GM23338 (cell line): ENCODE measurements around the gene PACSIN3. TPM values are rescaled to one million over a fixed set of nuclear protein-coding genes. Genes with fewer than 3 reads are reported as not detected.

ENCODE experiments used
- NANOG ChIP-seq: IDR thresholded peaks from 2 replicates; pipeline ENCODE4 v1.6.1; 2016; ENCODE audit warnings: antibody characterized with exemption, borderline replicate concordance
- POLR2AphosphoS5 ChIP-seq: IDR thresholded peaks from 2 replicates; pipeline ENCODE4 v1.6.1; 2016; ENCODE audit warnings: antibody characterized with exemption, low read depth
- ZNF331 ChIP-seq: fragments of 250-450 bp; sonication (Bioruptor Pico); IDR thresholded peaks from 2 replicates; pipeline ENCODE4 v1.5.0; 2020; ENCODE audit warnings: low read depth, mild to moderate bottlenecking, moderate library complexity
- polyA plus RNA-seq: library from polyadenylated mRNA; unstranded; fragments of >200 nt; fragmentation: Nextera tagmentation; extraction: Ambion mirVana; gene quantifications from 2 replicates; pipeline ENCODE4 v1.2.1, GENCODE V29; 2016
- total RNA-seq: library from RNA; depleted of rRNA; stranded (reverse); fragments of >200 nt; shearing (Covaris generic); gene quantifications from 2 replicates; pipeline ENCODE4 v1.2.3, GENCODE V29; 2014
- TF ChIP-seq, protein P1 (sequence below): fragments of 250-450 bp; sonication (Bioruptor Pico); IDR thresholded peaks from 2 replicates; pipeline ENCODE4 v1.5.0; 2020; ENCODE audit warnings: mild to moderate bottlenecking, moderate library complexity
- TF ChIP-seq, protein P2 (sequence below), 2 experiments: fragments of 200-600 bp in 1 of 2; sonication (generic) in 1 of 2; conservative IDR thresholded peaks; 2 replicates each; pipeline versions ENCODE4 v1.5.1 to v1.6.1; 2016 to 2017; ENCODE audit warnings: antibody characterized with exemption in 2 of 2, low read depth in 2 of 2, mild to moderate bottlenecking in 2 of 2, moderate library complexity in 1 of 2

Gene PACSIN3
- total and polyA plus RNA-seq, 2 experiments from 2014 or later: 39.6 to 72.1 TPM

DNA sequence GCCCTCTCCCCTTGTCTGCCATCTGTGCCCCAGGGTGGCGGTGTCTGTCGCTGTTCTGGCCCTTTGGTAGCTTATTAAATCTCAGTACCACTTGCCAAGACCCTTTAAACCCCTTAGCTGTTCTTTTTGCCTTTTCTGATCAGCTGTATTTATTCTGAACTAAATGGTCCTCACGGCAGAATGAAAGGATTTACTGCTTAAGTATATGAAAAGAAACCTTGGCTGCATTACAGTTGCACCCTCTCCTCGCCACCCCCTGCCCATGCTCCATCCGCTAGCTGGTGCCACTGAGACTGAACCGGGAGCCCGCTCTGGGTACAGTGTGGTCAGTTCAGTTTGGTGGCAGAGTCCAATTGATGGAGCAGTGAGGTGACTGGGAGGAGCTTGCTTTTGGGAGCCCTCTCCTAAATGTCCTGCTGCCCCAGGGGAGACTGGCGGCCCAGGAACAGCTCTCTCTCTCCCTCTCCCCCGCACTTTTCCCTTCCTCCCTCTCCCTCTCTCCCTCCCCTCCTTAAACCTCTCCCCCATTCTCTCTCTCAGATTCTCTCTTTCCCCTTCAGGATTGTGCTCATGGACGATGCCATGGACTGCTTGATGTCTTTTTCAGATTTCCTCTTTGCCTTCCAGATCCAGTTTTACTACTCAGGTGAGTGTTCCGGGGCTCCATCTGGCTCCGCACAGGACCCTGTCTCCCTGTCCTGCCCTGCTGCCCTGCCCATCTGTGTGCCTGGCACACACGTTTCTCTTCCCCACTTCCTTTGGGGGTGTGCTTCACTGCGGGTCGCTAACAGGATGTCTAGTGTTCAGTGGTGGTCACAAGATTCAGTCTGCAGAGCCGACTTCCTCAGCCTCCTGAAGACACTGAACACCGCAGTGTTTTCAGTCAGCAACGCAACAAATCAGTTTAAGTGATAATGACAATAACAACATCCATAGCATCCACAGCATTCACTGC, 31.3 kb downstream of the PACSIN3 start (continued):
- TF ChIP-seq, protein P1, sequence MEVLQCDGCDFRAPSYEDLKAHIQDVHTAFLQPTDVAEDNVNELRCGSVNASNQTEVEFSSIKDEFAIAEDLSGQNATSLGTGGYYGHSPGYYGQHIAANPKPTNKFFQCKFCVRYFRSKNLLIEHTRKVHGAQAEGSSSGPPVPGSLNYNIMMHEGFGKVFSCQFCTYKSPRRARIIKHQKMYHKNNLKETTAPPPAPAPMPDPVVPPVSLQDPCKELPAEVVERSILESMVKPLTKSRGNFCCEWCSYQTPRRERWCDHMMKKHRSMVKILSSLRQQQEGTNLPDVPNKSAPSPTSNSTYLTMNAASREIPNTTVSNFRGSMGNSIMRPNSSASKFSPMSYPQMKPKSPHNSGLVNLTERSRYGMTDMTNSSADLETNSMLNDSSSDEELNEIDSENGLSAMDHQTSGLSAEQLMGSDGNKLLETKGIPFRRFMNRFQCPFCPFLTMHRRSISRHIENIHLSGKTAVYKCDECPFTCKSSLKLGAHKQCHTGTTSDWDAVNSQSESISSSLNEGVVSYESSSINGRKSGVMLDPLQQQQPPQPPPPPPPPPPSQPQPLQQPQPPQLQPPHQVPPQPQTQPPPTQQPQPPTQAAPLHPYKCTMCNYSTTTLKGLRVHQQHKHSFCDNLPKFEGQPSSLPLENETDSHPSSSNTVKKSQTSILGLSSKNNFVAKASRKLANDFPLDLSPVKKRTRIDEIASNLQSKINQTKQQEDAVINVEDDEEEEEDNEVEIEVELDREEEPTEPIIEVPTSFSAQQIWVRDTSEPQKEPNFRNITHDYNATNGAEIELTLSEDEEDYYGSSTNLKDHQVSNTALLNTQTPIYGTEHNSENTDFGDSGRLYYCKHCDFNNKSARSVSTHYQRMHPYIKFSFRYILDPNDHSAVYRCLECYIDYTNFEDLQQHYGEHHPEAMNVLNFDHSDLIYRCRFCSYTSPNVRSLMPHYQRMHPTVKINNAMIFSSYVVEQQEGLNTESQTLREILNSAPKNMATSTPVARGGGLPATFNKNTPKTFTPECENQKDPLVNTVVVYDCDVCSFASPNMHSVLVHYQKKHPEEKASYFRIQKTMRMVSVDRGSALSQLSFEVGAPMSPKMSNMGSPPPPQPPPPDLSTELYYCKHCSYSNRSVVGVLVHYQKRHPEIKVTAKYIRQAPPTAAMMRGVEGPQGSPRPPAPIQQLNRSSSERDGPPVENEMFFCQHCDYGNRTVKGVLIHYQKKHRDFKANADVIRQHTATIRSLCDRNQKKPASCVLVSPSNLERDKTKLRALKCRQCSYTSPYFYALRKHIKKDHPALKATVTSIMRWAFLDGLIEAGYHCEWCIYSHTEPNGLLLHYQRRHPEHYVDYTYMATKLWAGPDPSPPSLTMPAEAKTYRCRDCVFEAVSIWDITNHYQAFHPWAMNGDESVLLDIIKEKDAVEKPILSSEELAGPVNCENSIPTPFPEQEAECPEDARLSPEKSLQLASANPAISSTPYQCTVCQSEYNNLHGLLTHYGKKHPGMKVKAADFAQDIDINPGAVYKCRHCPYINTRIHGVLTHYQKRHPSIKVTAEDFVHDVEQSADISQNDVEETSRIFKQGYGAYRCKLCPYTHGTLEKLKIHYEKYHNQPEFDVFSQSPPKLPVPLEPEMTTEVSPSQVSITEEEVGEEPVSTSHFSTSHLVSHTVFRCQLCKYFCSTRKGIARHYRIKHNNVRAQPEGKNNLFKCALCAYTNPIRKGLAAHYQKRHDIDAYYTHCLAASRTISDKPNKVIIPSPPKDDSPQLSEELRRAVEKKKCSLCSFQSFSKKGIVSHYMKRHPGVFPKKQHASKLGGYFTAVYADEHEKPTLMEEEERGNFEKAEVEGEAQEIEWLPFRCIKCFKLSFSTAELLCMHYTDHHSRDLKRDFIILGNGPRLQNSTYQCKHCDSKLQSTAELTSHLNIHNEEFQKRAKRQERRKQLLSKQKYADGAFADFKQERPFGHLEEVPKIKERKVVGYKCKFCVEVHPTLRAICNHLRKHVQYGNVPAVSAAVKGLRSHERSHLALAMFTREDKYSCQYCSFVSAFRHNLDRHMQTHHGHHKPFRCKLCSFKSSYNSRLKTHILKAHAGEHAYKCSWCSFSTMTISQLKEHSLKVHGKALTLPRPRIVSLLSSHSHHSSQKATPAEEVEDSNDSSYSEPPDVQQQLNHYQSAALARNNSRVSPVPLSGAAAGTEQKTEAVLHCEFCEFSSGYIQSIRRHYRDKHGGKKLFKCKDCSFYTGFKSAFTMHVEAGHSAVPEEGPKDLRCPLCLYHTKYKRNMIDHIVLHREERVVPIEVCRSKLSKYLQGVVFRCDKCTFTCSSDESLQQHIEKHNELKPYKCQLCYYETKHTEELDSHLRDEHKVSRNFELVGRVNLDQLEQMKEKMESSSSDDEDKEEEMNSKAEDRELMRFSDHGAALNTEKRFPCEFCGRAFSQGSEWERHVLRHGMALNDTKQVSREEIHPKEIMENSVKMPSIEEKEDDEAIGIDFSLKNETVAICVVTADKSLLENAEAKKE (CRISPR knock-in tag): no peak
- TF ChIP-seq POLR2AphosphoS5: no peak
- TF ChIP-seq NANOG: no peak
- no peak for TF ChIP-seq ZNF331 (CRISPR knock-in tag)
- TF ChIP-seq, protein P2, sequence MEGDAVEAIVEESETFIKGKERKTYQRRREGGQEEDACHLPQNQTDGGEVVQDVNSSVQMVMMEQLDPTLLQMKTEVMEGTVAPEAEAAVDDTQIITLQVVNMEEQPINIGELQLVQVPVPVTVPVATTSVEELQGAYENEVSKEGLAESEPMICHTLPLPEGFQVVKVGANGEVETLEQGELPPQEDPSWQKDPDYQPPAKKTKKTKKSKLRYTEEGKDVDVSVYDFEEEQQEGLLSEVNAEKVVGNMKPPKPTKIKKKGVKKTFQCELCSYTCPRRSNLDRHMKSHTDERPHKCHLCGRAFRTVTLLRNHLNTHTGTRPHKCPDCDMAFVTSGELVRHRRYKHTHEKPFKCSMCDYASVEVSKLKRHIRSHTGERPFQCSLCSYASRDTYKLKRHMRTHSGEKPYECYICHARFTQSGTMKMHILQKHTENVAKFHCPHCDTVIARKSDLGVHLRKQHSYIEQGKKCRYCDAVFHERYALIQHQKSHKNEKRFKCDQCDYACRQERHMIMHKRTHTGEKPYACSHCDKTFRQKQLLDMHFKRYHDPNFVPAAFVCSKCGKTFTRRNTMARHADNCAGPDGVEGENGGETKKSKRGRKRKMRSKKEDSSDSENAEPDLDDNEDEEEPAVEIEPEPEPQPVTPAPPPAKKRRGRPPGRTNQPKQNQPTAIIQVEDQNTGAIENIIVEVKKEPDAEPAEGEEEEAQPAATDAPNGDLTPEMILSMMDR (conservative IDR thresholded peaks at IDR 0.05; ENCODE audit: low read depth in 2 of 2): no peak
